Trophoblast cell (in vitro differentiated cells and primary cell): Measurements from ENCODE around the gene DLL4.
A peak's percentile ranks its signal among the peaks of the same experiment; 100 is the strongest.
"Not testable (repeated sequence)": the region's sequence is repeated elsewhere in the genome, so short reads cannot be mapped to it uniquely, and the experiment has no call there.

Experiments
- DNase-seq, 2 donors: peaks; one replicate each; pipeline ENCODE4 v3.0.0-alpha.2; 2016
- H2AFZ ChIP-seq: 2 replicates; pipeline ENCODE4 v1.6.1; 2013; ENCODE audit warnings: low read length, moderate library complexity, mild to moderate bottlenecking; ENCODE audit not compliant: insufficient read depth, poor library complexity
- H2AK5ac ChIP-seq: 2 replicates; pipeline ENCODE4 v1.6.1; 2013; ENCODE audit warnings: mild to moderate bottlenecking, low read length
- H2BK120ac ChIP-seq: 2 replicates; pipeline ENCODE4 v1.6.1; 2013; ENCODE audit warnings: low read length, mild to moderate bottlenecking, moderate library complexity; ENCODE audit not compliant: insufficient read depth, poor library complexity
- H2BK12ac ChIP-seq: 2 replicates; pipeline ENCODE4 v1.6.1; 2013; ENCODE audit warnings: mild to moderate bottlenecking, low read length, moderate library complexity
- H2BK5ac ChIP-seq: 2 replicates; pipeline ENCODE4 v1.6.1; 2013; ENCODE audit warnings: low read length, low read depth, moderate library complexity, mild to moderate bottlenecking; ENCODE audit not compliant: poor library complexity
- H3K14ac ChIP-seq: 2 replicates; pipeline ENCODE4 v1.6.1; 2013; ENCODE audit warnings: mild to moderate bottlenecking, low read length
- H3K18ac ChIP-seq: 2 replicates; pipeline ENCODE4 v1.6.1; 2013; ENCODE audit warnings: mild to moderate bottlenecking, low read length
- H3K23ac ChIP-seq: 2 replicates; pipeline ENCODE4 v1.6.1; 2013; ENCODE audit warnings: low read length
- H3K27ac ChIP-seq: 2 replicates; pipeline ENCODE4 v1.5.1; 2013; ENCODE audit warnings: low read depth, mild to moderate bottlenecking, inconsistent platforms, low read length, moderate library complexity
- H3K27me3 ChIP-seq: 2 replicates; pipeline ENCODE4 v1.6.1; 2013; ENCODE audit warnings: inconsistent platforms, mild to moderate bottlenecking, low read length, moderate library complexity; ENCODE audit not compliant: insufficient read depth
- H3K36me3 ChIP-seq, 2 experiments: 1 replicate in 1 of 2; 2 replicates in 1 of 2; pipeline ENCODE4 v1.6.1; 2013; ENCODE audit warnings: low read length in 2 of 2, mild to moderate bottlenecking in 2 of 2, moderate library complexity in 1 of 2; ENCODE audit not compliant: insufficient read depth in 2 of 2, control insufficient read depth in 1 of 2
- H3K4ac ChIP-seq: 2 replicates; pipeline ENCODE4 v1.6.1; 2013; ENCODE audit warnings: low read depth, mild to moderate bottlenecking, low read length, moderate library complexity
- H3K4me1 ChIP-seq, 2 experiments: 1 replicate in 1 of 2; 2 replicates in 1 of 2; pipeline ENCODE4 v1.6.1; 2013; ENCODE audit warnings: low read length in 2 of 2, mild to moderate bottlenecking in 2 of 2, moderate library complexity in 1 of 2; ENCODE audit not compliant: insufficient read depth in 2 of 2, control insufficient read depth in 1 of 2
- H3K4me2 ChIP-seq: 2 replicates; pipeline ENCODE4 v1.6.1; 2013; ENCODE audit warnings: inconsistent platforms, mild to moderate bottlenecking, low read length, moderate library complexity
- H3K4me3 ChIP-seq: 2 replicates; pipeline ENCODE4 v1.5.1; 2013; ENCODE audit warnings: mild to moderate bottlenecking, low read depth, low read length, inconsistent platforms
- H3K79me1 ChIP-seq: one replicate; pipeline ENCODE4 v1.6.1; 2013; ENCODE audit warnings: low read length
- H3K79me2 ChIP-seq: 2 replicates; pipeline ENCODE4 v1.6.1; 2013; ENCODE audit warnings: low read length, mild to moderate bottlenecking; ENCODE audit not compliant: control insufficient read depth, insufficient read depth, poor library complexity
- H3K9ac ChIP-seq: 2 replicates; pipeline ENCODE4 v1.6.1; 2013; ENCODE audit warnings: mild to moderate bottlenecking, low read length
- H3K9me3 ChIP-seq: 2 replicates; pipeline ENCODE4 v1.6.1; 2013; ENCODE audit warnings: low read depth, mild to moderate bottlenecking, control low read depth, inconsistent platforms, low read length; ENCODE audit not compliant: insufficient read depth
- H4K12ac ChIP-seq: 2 replicates; pipeline ENCODE4 v1.6.1; 2013; ENCODE audit warnings: low read depth, mild to moderate bottlenecking, low read length, moderate library complexity
- H4K8ac ChIP-seq: 2 replicates; pipeline ENCODE4 v1.6.1; 2013; ENCODE audit warnings: low read depth, mild to moderate bottlenecking, low read length, moderate library complexity
- H4K91ac ChIP-seq: one replicate; pipeline ENCODE4 v1.6.1; 2013; ENCODE audit warnings: low read depth, mild to moderate bottlenecking, low read length, moderate library complexity
- WGBS: extraction: QIAGEN DNeasy Blood & Tissue Kit; methylation state at CpG from one replicate; pipeline ENCODE4 v1.1.7; 2013; ENCODE audit warnings: missing lambda C conversion rate; ENCODE audit not compliant: insufficient read length, insufficient coverage; ENCODE audit errors: extremely low coverage; 5-methylcytosine and 5-hydroxymethylcytosine counted together

Gene DLL4

DNA sequence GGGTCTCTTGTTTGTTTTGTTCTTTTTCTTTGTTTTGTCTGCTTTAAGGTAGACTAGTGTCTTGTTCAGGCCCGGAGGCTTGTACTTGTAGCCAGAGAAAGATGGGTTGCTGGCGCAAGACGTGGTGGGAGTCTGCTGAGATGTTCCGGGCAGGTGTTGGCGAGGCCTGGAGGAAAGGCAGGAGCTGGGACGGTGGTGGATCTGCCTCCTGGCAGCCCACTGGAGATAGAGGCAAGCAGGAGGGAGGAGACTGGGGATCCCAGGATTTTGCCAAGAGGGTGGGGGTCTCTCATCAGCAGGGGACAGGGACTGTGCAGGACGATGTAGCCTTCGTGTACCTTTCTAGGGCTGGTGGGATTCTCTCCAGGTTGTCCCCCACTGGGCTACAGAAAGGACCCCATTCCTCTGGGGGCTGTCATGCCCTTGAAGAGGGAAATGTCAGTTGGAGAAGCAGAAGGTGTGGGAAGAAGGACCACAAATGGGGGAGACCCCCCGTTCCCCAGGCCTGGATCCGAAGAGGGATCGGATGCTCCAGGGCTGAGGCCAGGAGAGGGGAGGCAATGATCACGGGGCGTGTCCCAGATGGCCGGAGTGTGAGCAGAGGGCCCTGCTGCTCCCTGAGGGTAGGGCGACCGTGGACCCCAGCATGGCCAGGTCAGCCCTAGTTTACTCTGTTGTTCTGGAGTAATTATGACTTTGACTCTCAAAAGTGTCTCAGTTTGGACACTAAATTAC, 31.2 kb downstream of the DLL4 start:
- Histone ChIP-seq H3K23ac (no peak overlapping the region), H3K4me3 (no peak overlapping the region), H2BK12ac (no peak overlapping the region), H3K9ac (no peak overlapping the region), H2AFZ (no peak overlapping the region), H4K12ac (no peak overlapping the region), H4K8ac (no peak overlapping the region), H3K18ac (no peak overlapping the region), H3K4me2 (no peak overlapping the region), H3K36me3 (no peaks in the 10 kb centered on the region), H3K27me3 (no peaks in the 10 kb centered on the region), H3K79me2 (no peaks in the 10 kb centered on the region), H3K27ac (no peak overlapping the region), H2BK120ac (no peak overlapping the region), H3K79me1 (no peaks in the 10 kb centered on the region), H4K91ac (no peak overlapping the region), H3K9me3 (peaks cover 2% of the 10 kb centered on the region), H3K4ac (no peak overlapping the region), H2BK5ac (no peak overlapping the region), H3K4me1 (no peaks in the 10 kb centered on the region), H2AK5ac (no peak overlapping the region), H3K14ac (no peak overlapping the region)
- DNase-seq = no peak
- WGBS = no CpG with 5 or more reads among the region's 16 CpGs

DNA sequence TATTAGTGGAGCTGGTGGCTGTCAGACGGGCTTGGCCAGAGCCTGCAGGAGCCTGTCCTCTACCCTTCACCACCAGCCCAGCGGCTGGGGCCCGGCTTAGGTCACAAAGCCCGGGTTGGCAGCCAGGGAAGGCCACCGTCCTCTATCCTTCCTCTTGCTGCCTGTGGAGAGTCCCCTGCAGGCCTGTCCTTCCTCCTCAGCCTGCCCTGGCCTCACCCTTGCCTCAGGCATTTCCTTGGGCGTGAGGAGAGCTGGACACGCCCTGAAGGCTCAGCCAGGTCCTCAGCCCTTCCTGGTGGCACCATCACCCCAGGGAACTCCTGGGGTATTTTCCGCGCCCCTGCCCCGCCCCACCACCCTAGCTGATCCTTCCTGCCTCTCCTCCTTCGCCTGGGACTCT, 31.8 kb downstream of the DLL4 start:
- H3K36me3 ChIP-seq = no peaks in the 10 kb centered on the region
- no peak overlapping the region for H4K12ac ChIP-seq
- no peak overlapping the region for H4K91ac ChIP-seq
- H2BK120ac ChIP-seq = no peak overlapping the region
- H3K4me3 ChIP-seq = no peak overlapping the region
- H4K8ac ChIP-seq = no peak overlapping the region
- WGBS = no CpG with 5 or more reads among the region's 11 CpGs
- no peaks in the 10 kb centered on the region for H3K79me1 ChIP-seq
- no peak overlapping the region for H2AFZ ChIP-seq
- H3K4me1 ChIP-seq = peaks cover under 1% of the 10 kb centered on the region in 2 experiments
- no peak overlapping the region for H3K23ac ChIP-seq
- H3K27ac ChIP-seq = no peak overlapping the region
- no peak overlapping the region for H3K4ac ChIP-seq
- no peaks in the 10 kb centered on the region for H3K79me2 ChIP-seq
- no peak overlapping the region for H2BK5ac ChIP-seq
- no peak overlapping the region for H3K4me2 ChIP-seq
- peaks cover 2% of the 10 kb centered on the region for H3K9me3 ChIP-seq
- H2AK5ac ChIP-seq = no peak overlapping the region
- no peaks in the 10 kb centered on the region for H3K27me3 ChIP-seq
- H3K9ac ChIP-seq = no peak overlapping the region
- DNase-seq = peak in 1 of 2 donors; percentile 56
- H3K18ac ChIP-seq = no peak overlapping the region
- H3K14ac ChIP-seq = no peak overlapping the region
- H2BK12ac ChIP-seq = no peak overlapping the region

DNA sequence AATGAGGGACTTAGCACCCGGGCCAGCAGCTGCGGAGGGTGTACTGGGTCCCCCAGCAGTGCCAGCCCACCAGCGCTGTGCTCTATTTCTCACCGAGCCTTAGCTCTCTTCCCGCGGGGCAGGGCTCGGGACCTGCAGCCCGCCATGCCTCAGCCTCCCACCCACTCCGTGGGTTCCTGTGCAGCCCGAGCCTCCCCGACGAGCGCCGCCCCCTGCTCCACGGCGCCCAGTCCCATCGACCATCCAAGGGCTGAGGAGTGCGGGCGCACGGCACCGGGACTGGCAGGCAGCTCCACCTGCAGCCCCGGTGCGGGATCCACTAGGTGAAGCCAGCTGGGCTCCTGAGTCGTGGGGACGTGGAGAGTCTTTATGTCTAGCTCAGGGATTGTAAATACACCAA, 32.6 kb downstream of the DLL4 start:
- H3K23ac ChIP-seq = not testable (repeated sequence)

DNA sequence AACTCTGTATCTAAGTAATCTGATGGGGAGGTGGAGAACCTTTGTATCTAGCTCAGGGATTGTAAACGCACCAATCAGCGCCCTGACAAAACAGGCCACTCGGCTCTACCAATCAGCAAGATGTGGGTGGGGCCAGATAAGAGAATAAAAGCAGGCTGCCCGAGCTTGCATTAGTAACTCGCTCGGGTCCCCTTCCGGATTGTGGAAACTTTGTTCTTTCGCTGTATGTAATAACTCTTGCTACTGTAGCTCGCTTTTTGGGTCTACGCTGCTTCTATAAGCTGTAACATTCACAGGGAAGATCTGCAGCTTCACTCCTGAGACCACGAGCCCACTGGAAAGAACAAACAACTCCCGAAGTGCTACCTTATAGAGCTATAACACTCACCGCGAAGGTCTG, 33.2 kb downstream of the DLL4 start:
- WGBS = no CpG with 5 or more reads among the region's 14 CpGs
- H3K4ac ChIP-seq, H3K23ac ChIP-seq, H2BK5ac ChIP-seq, H3K4me1 ChIP-seq, H2BK120ac ChIP-seq, H3K36me3 ChIP-seq, H3K79me1 ChIP-seq, H4K91ac ChIP-seq, H2BK12ac ChIP-seq, H2AFZ ChIP-seq, H4K8ac ChIP-seq, H3K4me3 ChIP-seq, H3K27me3 ChIP-seq, H3K79me2 ChIP-seq, DNase-seq, H4K12ac ChIP-seq, H3K9ac ChIP-seq, H2AK5ac ChIP-seq, H3K27ac ChIP-seq, H3K14ac ChIP-seq, H3K18ac ChIP-seq, H3K9me3 ChIP-seq, H3K4me2 ChIP-seq: not testable (repeated sequence)

More for the DNA sequence above, 32.6 kb downstream of the DLL4 start:
- not testable (repeated sequence) for DNase-seq, H4K8ac ChIP-seq, H2AFZ ChIP-seq, H3K18ac ChIP-seq, H3K9ac ChIP-seq, H3K27ac ChIP-seq, H2BK120ac ChIP-seq, H3K27me3 ChIP-seq, H2BK12ac ChIP-seq, H2AK5ac ChIP-seq, H2BK5ac ChIP-seq, H3K4me3 ChIP-seq, H3K14ac ChIP-seq, H3K36me3 ChIP-seq, H4K91ac ChIP-seq, H3K4me2 ChIP-seq, H3K4me1 ChIP-seq, H3K79me2 ChIP-seq, H3K79me1 ChIP-seq, H4K12ac ChIP-seq, H3K4ac ChIP-seq, H3K9me3 ChIP-seq
- WGBS = no CpG with 5 or more reads among the region's 25 CpGs
